ENCODE measurements around the gene KDM4B.

- TF ChIP-seq PKNOX1 (IDR thresholded peaks at IDR 0.05) (no peak), BHLHE40 (IDR thresholded peaks at IDR 0.05; ENCODE audit: borderline replicate concordance) (no peak), ARNT (IDR thresholded peaks at IDR 0.05) (no peak), ZNF384 (IDR thresholded peaks at IDR 0.05) (no peak)
Measured at GRCh38 chr19:5052515-5052914, 83.6 kb downstream of the KDM4B start.
